AG08396 (cell line): Measurements from ENCODE around the gene ATP6V1F.

Experiments
- DNase-seq: peaks from one replicate; pipeline ENCODE4 v3.0.0; 2012; ENCODE audit warnings: low spot score, mixed read lengths

Gene ATP6V1F

DNA sequence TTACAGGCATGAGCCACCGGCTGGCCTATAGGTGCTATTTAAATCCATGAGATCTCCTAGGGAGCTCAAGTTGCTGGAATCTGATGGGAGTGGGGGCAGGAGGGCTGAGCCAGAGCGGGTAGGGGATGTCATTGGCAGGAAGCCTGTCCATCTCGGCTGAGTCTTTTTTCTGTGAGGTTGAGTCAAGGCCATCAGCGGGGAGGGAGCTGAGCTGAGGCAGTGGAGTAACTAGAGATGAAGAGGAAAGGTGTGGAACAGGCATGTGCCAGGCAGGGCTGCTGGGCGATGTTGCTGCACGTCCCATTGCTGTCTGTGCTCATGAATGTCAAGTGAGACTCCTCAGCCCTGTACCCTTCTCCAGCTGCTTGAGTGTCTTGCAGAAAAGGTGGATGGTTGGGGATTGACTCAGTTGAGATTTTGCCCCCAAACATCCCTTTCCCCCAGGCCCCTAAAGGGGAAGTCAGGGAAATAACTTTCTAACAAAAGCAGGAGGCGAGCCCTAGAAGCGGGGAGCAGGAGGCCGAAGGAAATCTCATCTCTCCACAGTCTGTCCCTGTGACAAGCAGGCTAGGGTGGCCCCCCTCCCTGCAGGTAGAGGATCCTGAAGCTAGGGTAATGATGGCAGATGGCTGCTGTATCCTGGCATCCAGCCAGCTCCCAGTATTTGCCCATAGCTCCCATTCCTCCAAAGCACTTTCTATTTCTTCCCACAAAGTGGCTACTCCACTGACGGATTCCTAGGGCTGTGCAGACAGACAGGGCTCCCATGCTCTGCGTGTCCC lies 5.4 kb downstream of the ATP6V1F start:
- DNase-seq: no peak

DNA sequence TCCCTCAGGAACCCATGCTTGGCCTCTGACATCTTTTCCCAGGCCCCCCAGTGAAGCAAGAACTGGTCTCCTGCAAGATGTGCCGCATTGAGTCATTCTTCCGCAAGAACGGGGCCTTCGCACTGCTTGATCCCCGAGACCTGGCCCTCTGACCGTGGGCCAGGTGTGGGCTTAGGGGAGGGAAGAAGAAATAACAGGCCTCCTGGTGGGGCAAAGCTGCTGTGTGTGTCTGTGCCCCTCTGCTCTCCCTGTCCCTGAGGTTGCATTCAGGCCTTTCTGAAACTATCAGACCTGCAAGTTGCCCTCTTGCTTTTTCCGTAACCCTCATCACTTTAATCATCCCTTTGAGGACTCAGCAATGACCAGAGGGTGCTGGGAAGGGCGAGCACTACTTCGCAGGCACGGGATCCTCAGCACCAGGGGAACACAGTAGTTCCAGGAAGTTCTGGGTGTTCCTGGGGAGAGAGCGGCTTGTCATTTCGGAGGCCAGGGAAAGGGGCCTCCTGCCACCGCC lies 6.0 kb downstream of the ATP6V1F start:
- no peak for DNase-seq

DNA sequence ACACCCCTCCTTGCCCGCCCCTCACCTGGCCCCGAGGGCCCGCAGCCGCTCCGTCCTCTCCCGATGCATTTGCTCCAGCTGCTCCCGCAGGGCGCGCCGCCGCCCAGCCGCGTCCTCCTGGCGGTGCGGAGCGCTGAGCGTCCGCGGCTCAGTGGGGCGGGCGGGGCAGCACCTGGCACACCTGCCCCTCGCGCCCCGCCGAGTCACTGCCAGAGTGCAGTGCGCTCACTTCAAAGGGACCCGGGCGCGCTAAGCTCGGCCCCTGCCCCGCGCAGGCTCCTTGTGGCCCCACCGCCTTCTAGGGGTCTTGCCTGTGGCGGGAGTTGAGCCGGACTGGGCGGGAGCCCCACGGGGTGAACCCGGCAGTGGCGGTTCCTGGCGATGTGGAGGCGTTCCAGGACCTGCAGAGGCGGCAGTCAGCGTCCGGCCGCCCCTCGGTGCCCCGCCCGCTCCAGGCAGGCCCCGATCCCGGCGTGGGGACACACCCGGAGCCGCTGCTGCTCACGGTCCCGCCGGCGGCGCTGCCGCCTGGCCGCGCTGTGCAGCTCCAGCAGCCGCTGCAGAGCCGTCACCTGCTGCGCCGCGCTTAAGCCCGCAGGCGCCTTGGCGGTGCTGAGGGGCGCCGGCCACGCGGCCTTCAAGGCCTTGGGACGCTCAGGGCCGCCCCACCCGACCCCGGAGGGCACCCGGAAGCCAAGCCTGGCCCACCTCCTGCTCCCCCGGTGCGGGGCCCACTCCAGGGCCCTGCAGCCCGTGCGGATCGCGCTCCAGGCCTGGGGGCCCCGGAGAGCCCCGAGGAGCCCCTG lies 6.7 kb downstream of the ATP6V1F start:
- DNase-seq: peak; percentile 77

DNA sequence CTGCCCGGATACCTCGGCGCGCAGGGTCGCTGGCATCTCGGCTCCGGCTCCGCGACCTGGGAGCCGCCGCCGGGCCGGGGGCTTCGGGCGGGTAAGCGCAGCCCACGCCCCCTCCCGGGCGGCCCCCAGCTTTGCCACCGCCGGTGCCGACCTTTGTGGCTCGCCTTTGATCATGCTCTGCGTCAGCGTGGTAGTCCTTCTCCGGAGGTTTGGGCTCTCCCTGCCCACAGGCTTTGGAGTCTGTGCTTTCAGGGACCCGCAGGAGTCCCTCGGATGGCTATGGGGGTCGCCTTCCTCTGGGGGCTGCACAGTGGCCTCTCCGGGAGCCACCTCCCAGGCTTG lies 7.3 kb downstream of the ATP6V1F start:
- no peak for DNase-seq

DNA sequence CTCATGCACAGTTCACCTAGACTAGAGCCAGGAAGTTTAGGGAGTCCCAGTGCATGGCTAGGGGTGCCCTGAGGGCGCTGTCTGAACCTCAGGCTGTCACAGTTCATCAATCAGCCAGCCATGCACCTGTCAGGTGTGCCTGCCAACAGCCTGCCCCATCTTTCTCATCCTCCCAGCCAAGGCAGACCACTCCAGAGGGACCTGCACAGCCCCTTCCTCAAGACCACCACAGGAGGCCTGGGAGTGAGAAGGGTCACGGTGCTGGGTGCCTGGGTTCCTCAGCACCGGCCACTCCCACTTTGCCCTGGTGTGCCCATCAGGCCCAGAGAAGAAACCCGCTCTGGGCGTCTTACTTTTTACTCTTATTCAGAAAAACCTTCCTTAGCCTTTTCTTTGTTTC lies 8.4 kb downstream of the ATP6V1F start:
- no peak for DNase-seq

DNA sequence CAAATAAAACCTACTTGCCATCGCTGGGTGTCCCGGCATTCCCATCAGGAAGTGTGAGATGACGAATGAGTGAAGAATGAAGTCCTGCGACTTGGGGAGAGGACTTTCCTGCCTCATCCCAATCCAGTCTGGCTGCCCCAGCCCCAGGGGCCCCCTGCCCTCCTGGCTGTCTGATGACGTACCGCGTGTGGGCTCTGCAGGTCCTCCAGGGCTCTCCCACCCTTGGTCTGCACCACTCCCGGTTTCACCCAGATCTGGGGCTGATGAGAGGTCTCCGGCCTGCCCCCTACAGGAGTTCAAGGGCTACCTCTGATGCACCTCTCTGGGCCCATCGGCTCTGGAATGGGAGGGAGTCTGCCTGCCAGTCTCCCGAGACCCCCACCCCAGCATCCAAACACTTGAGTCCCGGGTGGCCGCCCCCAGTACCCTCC lies 9.8 kb downstream of the ATP6V1F start:
- no peak for DNase-seq

DNA sequence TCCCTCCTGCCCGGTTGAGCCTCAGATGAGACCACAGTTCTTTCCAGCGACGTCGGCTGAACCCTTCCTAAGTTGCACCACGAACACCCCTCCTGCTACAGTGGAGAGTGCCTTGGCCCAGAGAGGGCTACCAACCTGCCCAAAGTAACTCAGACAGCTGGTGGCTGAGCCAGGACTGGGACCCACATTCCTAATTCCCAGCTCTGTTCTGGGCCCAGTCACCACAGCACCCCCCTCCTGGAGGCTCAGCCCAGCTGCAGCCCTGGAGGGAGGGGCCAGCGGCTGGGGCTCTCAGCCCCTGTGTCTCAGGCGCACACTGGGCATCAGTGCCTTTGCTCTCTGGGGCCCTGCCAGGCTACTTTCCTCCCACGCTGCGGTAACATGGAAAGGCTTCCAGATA lies 10.6 kb downstream of the ATP6V1F start:
- no peak for DNase-seq

DNA sequence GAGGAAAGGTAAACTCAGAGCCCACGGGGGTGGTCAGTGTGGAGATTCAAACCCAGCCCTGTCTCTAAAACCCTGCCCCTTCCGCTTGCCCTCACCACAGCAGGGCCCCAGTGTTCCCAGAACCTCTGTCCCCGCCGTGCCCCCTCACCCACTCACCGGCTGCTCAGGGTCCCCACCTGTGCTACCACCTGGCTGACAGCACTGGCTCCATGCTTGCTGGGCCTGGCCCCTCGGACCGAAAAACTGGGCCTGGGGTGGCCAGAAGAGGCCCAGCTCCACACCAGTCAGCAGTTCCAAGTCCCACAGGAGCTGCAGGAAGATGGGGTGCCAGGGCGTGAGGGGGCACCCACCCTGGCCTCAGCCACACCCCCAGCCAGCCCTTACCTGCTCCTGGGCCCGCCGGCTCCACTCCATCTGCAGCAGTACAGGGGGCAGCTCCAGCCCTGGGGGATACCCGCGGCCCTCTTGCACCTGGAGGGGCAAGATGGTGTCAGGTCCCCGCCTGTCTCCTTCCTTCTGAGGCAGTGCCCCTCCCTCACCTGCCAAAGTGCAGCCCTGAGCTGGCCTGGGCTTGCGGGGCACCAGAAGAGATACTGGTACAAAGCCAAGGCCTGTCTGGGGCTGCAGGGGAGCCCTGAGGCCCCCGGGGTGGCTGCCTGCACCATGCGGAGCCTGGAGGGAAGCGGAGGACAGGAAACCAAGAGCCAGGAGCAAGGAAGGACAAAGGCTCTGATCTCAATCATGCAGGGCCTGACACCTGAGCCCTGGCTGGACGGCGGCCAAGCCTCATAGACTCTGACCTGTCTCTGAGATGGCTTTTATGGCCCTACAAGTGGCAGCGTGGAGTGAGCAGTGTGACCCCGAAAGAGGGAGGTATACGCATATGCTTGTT lies 11.7 kb downstream of the ATP6V1F start:
- no peak for DNase-seq

DNA sequence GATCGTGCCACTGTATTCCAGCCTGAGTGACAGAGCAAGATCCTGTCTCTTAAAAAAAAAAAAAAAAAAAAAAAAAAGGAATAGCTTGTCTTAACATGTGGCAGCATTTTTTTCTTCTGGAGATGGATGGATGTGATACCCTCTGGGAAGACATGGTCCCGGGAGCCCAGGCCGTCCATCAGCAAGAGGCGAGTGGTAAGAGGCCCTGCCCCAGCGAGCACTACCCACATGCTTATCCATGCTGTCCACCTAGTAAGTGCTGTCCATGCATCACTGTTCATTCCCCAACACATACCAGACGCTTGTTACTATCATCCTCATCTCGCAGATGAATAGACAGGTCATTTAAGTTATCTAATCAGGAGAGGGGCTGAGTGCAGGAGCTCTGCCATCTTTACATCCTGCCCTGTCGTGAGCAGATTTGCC lies 12.9 kb downstream of the ATP6V1F start:
- no peak for DNase-seq

DNA sequence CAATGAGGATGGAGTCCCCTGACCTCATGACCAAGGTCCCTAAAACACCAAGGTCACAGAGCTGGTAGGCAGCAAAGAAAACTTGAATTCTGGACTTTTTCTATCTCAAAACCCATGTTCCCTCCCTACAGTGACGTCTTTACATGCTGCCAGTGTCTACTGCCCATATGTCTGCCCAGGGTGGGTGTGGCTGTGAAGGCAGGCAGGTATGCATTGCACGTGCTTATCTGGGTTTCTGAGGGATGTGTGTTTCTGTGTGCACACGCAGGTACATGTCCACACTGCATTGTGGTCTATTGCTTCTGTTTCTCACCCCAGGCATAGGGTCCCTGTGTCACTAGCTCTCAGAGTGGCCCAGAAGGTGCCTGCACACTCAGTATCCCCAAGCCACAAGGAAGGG lies 13.5 kb downstream of the ATP6V1F start:
- DNase-seq: no peak

DNA sequence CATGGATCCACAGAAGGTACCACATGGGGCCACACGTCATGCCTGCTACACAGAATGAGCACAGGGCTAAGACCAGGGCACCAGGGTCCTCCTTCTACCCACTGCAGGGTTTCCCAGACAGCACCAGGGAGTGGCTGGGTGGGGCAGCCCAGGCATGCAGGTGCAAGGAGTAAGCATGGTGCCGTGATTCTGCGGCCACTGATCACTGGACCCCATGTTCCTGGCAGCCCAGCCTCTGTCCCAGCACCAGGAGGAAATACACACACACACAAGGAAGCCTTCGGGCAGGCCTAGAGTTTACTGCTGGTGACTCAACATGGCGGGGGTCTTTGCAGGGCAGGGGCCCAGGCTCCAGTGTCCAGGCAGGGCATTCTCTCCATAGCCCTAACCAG lies 13.9 kb downstream of the ATP6V1F start:
- no peak for DNase-seq

DNA sequence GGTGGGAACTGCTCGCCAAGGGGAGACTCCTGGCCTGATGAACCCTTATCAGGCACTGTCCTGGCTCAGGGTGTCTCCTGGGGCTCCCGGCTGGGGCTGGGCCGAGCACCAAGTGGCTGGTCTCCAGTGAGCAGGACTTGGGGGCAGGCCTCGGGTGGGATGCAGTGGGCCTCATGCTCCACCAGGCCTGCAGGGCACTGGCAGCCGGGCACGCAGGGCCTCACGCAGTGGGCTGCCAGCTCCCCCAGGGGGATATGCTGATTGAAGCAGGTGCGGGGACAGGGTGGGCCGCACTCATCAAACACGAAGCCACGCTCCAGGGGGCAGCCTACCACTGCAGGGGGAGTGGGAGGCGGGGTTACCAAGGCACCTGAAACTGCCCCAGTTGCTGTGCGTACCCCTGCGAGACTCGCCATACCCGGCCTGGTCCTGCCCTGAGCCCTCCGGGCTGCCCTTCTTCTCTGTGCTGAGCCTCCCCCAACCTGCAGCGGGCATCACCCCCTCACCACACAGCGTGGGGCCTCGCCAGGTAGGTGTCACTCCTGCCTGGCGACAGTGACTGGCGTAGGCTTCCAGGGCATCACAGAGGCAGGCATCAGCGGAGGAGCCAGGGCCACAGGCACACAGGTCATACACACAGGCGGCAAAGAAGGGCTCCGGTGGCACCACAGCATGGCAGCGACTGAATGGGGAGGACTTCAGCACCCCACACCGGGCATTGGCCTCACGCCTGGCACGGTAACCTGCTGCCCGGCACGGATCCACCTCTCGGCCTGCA lies 14.5 kb downstream of the ATP6V1F start:
- DNase-seq: no peak

DNA sequence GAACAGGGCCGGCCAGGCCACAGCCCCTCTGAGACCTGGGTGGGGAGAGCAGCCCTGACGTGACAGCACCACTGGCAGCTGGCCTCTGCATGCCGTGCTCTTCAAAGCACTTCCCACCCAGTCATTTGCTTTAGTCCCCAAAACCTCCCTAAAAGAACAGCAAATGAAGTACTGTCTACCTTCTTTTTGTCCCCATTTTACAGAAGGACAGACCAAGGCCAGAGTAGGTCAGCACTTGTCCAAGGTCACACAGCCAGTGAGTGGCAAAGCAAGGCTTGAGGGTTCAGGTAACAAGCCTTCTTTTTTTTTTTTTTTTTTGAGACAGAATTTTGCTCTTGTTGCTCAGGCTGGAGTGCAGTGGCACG lies 15.1 kb downstream of the ATP6V1F start:
- DNase-seq: no peak

DNA sequence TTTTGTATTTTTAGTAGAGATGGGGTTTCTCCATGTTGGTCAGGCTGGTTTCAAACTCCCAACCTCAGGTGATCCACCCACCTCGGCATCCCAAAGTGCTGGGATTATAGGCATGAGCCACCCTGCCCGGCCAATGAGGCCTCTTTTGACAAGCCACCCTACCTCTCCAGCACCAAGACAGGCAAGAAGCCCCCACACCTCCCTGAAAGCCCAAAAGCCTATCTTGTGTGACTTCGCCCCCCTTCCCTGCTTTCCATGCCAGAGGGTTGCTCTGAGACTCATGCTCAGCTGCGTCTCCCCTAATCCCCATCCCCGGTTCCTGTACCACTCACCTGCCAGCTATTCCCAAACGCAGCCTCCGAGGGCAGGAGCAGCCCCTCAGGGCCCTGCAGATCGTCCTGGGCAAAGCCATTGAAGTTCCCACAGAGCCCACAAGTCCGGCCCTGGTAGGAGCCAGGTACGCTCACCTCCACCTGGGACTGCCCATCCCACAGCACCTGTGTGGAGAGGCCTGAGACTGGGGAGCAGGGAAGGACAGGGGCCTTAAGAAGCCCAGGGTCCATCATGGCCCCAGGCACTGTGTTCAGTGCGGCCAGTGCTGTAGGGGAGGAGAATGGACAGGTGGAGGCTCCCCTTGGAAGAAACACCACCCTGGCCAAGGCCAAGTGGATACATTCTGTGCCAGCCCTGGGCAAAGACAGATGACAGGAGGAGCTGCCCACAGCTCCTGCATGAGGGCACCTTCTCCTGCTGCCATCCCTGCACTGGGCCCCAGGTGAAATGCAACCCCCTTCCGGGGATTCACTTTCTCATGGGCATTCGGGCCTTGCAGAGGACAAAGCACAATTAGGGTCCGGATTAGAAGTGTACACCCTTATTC lies 15.8 kb downstream of the ATP6V1F start:
- no peak for DNase-seq

DNA sequence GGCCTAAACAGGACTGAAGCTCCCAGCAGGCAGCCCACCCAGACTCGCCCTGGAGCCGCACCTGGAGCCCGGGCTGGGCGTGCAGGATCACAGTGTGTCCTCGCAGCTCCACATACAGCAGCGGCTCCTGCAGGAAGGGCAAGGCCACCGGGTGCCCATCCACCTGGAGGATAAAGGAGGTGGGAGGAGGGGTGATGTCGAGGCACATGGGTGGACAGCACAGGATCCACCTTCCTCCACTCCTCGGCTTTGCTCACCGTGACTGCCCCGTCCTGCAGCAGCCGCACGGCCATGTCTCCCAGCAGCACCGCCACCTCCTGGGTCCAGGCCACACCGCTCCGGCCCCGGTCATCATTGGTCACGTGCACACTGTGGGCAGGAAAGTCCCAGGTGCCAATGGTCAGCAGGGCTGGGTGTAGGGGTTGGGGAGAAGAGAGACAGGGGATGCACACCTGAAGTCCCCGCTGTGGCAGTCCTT lies 16.8 kb downstream of the ATP6V1F start:
- no peak for DNase-seq

DNA sequence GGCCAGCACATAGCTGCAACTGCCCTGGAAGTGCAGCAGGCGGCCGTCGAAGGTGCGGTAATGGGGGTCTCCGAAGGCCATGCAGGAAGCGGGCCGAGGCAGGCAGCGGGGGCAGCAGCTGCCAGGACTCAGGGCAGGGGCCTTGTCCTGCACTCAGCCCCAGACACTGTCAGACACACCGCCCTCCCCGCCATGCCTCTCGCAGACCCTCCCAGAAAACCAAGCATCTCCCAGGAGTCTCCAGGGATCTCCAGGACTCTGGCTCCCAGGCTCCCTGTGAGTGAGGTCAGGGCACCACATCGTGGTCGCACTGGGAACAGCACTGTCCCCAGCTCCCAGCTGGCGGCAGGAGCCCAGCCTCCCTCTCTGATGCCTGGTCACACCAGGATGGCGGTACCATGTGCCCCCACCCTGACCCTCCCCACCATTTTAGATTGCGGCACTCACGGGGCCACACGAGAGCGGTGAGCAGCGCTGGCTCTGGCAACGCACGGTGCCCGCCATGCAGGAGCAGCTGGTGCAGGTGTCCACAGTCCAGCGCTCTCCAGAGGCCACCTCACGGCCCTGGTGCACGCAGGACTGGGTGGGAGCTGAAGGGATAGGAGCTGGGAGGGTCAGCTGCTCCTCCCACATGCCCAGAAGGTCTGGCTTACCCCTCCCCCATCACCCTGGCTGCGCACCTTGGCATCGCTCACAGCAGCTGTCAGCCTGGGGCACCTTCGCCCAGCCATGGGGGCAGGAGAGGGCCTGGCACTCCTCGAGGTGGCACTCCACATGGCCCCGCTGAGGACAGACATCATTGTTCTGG lies 17.5 kb downstream of the ATP6V1F start:
- DNase-seq: peak; percentile 94

DNA sequence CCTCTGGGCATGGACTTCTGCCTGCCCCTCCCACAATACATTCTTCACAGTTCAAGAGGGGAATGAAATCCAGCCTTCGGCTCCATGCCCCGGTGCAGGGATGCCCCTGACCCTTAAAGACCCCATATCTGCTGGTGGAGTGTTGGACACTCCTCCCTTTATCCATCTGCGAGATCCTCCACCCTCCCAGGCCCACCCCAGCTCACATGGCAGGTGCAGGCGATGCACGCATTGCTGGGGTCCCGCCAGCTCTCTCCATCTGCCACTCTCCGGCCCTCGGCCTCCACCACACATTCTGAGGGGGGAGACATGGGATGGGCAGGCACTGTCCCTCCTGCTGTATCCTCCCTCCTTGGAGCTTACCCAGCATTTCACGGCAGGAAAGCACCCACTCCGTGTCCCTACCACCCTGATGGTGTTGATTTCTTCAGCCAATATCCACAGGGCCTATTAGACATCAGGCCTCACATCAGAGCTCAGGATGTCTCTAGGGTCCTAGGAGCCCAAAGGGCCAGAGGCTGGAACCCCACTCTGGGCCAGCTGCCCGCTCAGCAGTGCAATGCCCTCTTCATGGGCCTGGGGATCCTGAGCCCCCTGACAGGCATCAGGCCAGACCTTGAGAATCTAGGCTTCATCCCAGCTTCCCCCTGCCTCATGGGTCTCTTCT lies 18.3 kb downstream of the ATP6V1F start:
- no peak for DNase-seq

DNA sequence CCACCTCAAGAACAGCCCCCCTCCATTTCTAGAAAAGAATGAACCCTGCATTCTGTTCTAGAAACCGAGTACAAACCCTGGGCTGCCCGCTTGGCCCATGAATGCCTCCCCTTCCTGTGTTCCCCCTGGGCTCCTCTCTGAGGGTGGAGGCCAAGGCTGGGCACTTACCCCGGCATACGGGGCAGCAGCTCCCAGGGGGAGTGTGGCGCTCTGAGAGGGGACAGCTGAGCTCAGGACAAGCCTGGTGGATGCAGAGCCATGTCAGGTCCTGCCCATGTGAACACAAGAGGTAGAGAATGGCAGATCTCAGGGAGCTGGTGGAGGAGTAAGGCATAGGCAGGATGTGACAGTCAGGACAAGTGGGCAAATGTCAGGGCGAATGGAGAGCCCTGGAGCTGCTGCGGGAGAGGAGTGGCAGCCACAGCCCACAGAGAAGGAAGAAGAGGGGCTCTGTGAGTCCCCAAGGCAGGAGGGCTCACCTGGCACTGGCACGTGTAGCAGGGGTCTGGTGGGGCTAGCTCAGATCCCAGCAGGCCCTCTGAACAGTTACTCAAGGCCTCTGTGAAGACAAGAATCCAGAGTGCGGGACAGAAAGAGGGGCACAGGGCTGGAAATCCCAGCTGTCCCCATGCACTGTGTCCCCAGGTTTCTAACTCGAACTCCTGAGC lies 18.9 kb downstream of the ATP6V1F start:
- no peak for DNase-seq
